Measurements from ENCODE around the gene FZR1.

GRCh38 chr19:3527238-3527910 lies 21.3 kb downstream of the FZR1 start:
- TF ChIP-seq POLR2A (IDR thresholded peaks at IDR 0.05) = no peak
- TF ChIP-seq CTCF (IDR thresholded peaks at IDR 0.05) = no peak
